H1 (cell line): Measurements from ENCODE around the gene ISOC1. TPM values are rescaled to one million over a fixed set of nuclear protein-coding genes. Genes with fewer than 3 reads are reported as not detected.

ENCODE experiments used
- CTCF ChIA-PET: fragments of 300-600 bp; sonication (Branson Sonifier 250); formaldehyde crosslinking; loops from one replicate; lab custom pipeline; 2021; ENCODE audit not compliant: partially characterized antibody; lab: Charles Lee
- POLR2A ChIA-PET: fragments of 300-600 bp; sonication (Branson Sonifier 250); formaldehyde crosslinking; loops from one replicate; lab custom pipeline; 2021; ENCODE audit warnings: inconsistent platforms; ENCODE audit not compliant: partially characterized antibody; lab: Charles Lee
- DNase-seq, 2 experiments: peaks; one replicate each; pipeline versions ENCODE4 v3.0.0 to v3.0.0-alpha.2; 2010 to 2022; ENCODE audit warnings: low spot score in 2 of 2, low read depth in 1 of 2, mixed read lengths in 1 of 2
- FAIRE-seq: peaks from 2 replicates; lab custom pipeline; 2011; peaks lifted over from hg19 to GRCh38; lab: Jason Lieb, UNC
- H2AFZ ChIP-seq: 2 replicates; pipeline ENCODE4 v1.8.1; 2012; ENCODE audit warnings: low read length, inconsistent platforms
- H2AK5ac ChIP-seq: 2 replicates; pipeline ENCODE4 v1.6.1; 2013; ENCODE audit warnings: low read depth, low read length
- H2BK120ac ChIP-seq: replicated peaks from 2 replicates; pipeline ENCODE3; 2013; ENCODE audit warnings: low read depth, low read length, inconsistent platforms
- H2BK12ac ChIP-seq: 2 replicates; pipeline ENCODE4 v1.6.1; 2013; ENCODE audit warnings: low read depth, low read length
- H2BK15ac ChIP-seq: 2 replicates; pipeline ENCODE4 v1.6.1; 2013; ENCODE audit warnings: low read length
- H2BK20ac ChIP-seq: 2 replicates; pipeline ENCODE4 v1.6.1; 2013; ENCODE audit warnings: low read length
- H2BK5ac ChIP-seq: 2 replicates; pipeline ENCODE4 v1.6.1; 2013; ENCODE audit warnings: low read depth, low read length
- H3K14ac ChIP-seq: 2 replicates; pipeline ENCODE4 v1.6.1; 2013; ENCODE audit warnings: inconsistent platforms; ENCODE audit not compliant: insufficient read length
- H3K18ac ChIP-seq: 2 replicates; pipeline ENCODE4 v1.6.1; 2013; ENCODE audit warnings: low read length; ENCODE audit errors: extremely low read depth
- H3K23ac ChIP-seq: 2 replicates; pipeline ENCODE4 v1.6.1; 2013; ENCODE audit warnings: inconsistent platforms; ENCODE audit not compliant: insufficient read length
- H3K23me2 ChIP-seq: 2 replicates; pipeline ENCODE4 v1.6.1; 2013; ENCODE audit warnings: low read depth, low read length
- H3K27ac ChIP-seq: 2 replicates; pipeline ENCODE4 v1.6.1; 2011; ENCODE audit warnings: low read depth, low read length, inconsistent platforms
- H3K27me3 ChIP-seq, 4 experiments: replicated peaks in 1 of 4; 1 replicate in 1 of 4; 2 replicates in 3 of 4; pipeline versions ENCODE4 v1.6.1 to v1.8.1; 2011 to 2013; ENCODE audit warnings: low read length in 3 of 4, mild to moderate bottlenecking in 3 of 4, inconsistent platforms in 2 of 4, mixed read lengths in 2 of 4, moderate library complexity in 1 of 4; ENCODE audit not compliant: control insufficient read depth in 3 of 4, insufficient read depth in 3 of 4; ENCODE audit errors: extremely low read depth in 1 of 4
- H3K36me3 ChIP-seq, 4 experiments: 2 replicates each; pipeline versions ENCODE4 v1.6.1 to v1.8.1; 2011 to 2013; ENCODE audit warnings: mild to moderate bottlenecking in 4 of 4, low read length in 3 of 4, moderate library complexity in 2 of 4, control low read depth in 1 of 4, inconsistent platforms in 1 of 4; ENCODE audit not compliant: insufficient read depth in 4 of 4, control insufficient read depth in 2 of 4
- H3K4ac ChIP-seq: replicated peaks from 2 replicates; pipeline ENCODE3; 2013; ENCODE audit warnings: low read length, low read depth, mixed read lengths, inconsistent platforms; ENCODE audit not compliant: insufficient read length
- H3K4me1 ChIP-seq, 4 experiments: replicated peaks in 1 of 4; 1 replicate in 1 of 4; 2 replicates in 3 of 4; pipeline versions ENCODE4 v1.6.1 to v1.8.1; 2011 to 2013; ENCODE audit warnings: low read length in 3 of 4, inconsistent platforms in 2 of 4, mixed read lengths in 1 of 4; ENCODE audit not compliant: insufficient read depth in 4 of 4, control insufficient read depth in 3 of 4
- H3K4me2 ChIP-seq, 2 experiments: 2 replicates each; pipeline versions ENCODE4 v1.6.1 to v1.8.1; 2011 to 2013; ENCODE audit warnings: low read depth in 2 of 2, low read length in 2 of 2, control low read depth in 1 of 2, inconsistent platforms in 1 of 2, mild to moderate bottlenecking in 1 of 2; ENCODE audit not compliant: insufficient read depth in 1 of 2
- H3K4me3 ChIP-seq, 4 experiments: fragments of 200-600, 300-600 bp in 1 of 4; sonication (generic), shearing (Covaris generic), sonication (Bioruptor Twin) in 1 of 4; 2 replicates each; pipeline versions ENCODE4 v1.5.1 to v1.8.1; 2011 to 2016; ENCODE audit warnings: low read length in 4 of 4, low read depth in 3 of 4, control low read depth in 2 of 4, inconsistent platforms in 2 of 4, mild to moderate bottlenecking in 2 of 4, mixed read lengths in 1 of 4, moderate library complexity in 1 of 4; ENCODE audit not compliant: insufficient read depth in 2 of 4; ENCODE audit errors: extremely low read depth in 1 of 4
- H3K56ac ChIP-seq: replicated peaks from 2 replicates; pipeline ENCODE3; 2013; ENCODE audit warnings: low read depth, mild to moderate bottlenecking, mixed read lengths, low read length, inconsistent platforms; ENCODE audit not compliant: insufficient read length
- H3K79me1 ChIP-seq: 2 replicates; pipeline ENCODE4 v1.6.1; 2013; ENCODE audit warnings: low read depth, low read length, control low read depth
- H3K79me2 ChIP-seq, 2 experiments: 2 replicates each; pipeline versions ENCODE4 v1.6.1 to v1.8.1; 2012 to 2013; ENCODE audit warnings: low read length in 2 of 2, mild to moderate bottlenecking in 2 of 2, inconsistent platforms in 1 of 2; ENCODE audit not compliant: insufficient read depth in 2 of 2, control insufficient read depth in 1 of 2
- H3K9ac ChIP-seq, 4 experiments: replicated peaks in 1 of 4; 1 replicate in 1 of 4; 2 replicates in 3 of 4; pipeline versions ENCODE4 v1.6.1 to v1.8.1; 2011 to 2013; ENCODE audit warnings: low read depth in 3 of 4, low read length in 3 of 4, control low read depth in 2 of 4, mild to moderate bottlenecking in 2 of 4, moderate library complexity in 2 of 4, inconsistent platforms in 1 of 4; ENCODE audit errors: extremely low read depth in 1 of 4
- H3K9me3 ChIP-seq, 2 experiments: 2 replicates each; pipeline versions ENCODE4 v1.6.1 to v1.8.1; 2012 to 2013; ENCODE audit warnings: mild to moderate bottlenecking in 2 of 2, moderate library complexity in 2 of 2, control low read depth in 1 of 2, inconsistent platforms in 1 of 2, low read depth in 1 of 2, low read length in 1 of 2, mixed read lengths in 1 of 2; ENCODE audit not compliant: insufficient read depth in 2 of 2
- H4K20me1 ChIP-seq, 2 experiments: replicated peaks in 1 of 2; 2 replicates each; pipeline versions ENCODE3 to v1.8.1; 2011 to 2013; ENCODE audit warnings: inconsistent platforms in 2 of 2, low read length in 2 of 2, mild to moderate bottlenecking in 1 of 2; ENCODE audit not compliant: insufficient read depth in 2 of 2, control insufficient read depth in 1 of 2
- H4K5ac ChIP-seq: 2 replicates; pipeline ENCODE4 v1.6.1; 2013; ENCODE audit warnings: low read length, low read depth, mixed read lengths, inconsistent platforms; ENCODE audit not compliant: insufficient read length
- H4K8ac ChIP-seq: 2 replicates; pipeline ENCODE4 v1.8.0; 2013; ENCODE audit warnings: mild to moderate bottlenecking, moderate library complexity, low read length, inconsistent platforms; ENCODE audit not compliant: insufficient read depth; ENCODE audit errors: extremely low read depth
- H4K91ac ChIP-seq: replicated peaks from 2 replicates; pipeline ENCODE3; 2013; ENCODE audit warnings: low read length, mixed read lengths, inconsistent platforms; ENCODE audit not compliant: insufficient read length
- CEBPB ChIP-seq: IDR thresholded peaks from 2 replicates; pipeline ENCODE4 v1.6.1; 2012; ENCODE audit warnings: low read depth, low read length
- MAFK ChIP-seq: IDR thresholded peaks from 2 replicates; pipeline ENCODE4 v1.6.1; 2012; ENCODE audit warnings: low read depth, mild to moderate bottlenecking, improper control_type of control experiment, low read length
- PHF8 ChIP-seq: fragments of 200-600 bp; sonication (generic); conservative IDR thresholded peaks from 2 replicates; pipeline ENCODE4 v1.7.1; 2012; ENCODE audit warnings: low read depth, mild to moderate bottlenecking, inconsistent platforms, low read length, moderate library complexity
- RBBP5 ChIP-seq: IDR thresholded peaks from 2 replicates; pipeline ENCODE4 v1.7.1; 2012; ENCODE audit warnings: low read depth, mild to moderate bottlenecking, inconsistent platforms, low read length, moderate library complexity, borderline replicate concordance
- SUZ12 ChIP-seq: fragments of 200-600 bp; sonication (generic); IDR thresholded peaks from 2 replicates; pipeline ENCODE4 v1.6.1; 2012; ENCODE audit warnings: mild to moderate bottlenecking, inconsistent platforms, low read length, moderate library complexity, mixed read lengths
- WGBS, 2 experiments: shearing (Covaris generic) in 1 of 2; methylation state at CpG; one replicate each; pipeline versions ENCODE4 v1.1.6 to v1.1.7; 2013 to 2015; ENCODE audit warnings: low lambda C conversion rate in 2 of 2, mixed read lengths in 2 of 2, inconsistent platforms in 1 of 2, low coverage in 1 of 2, missing lambda C conversion rate in 1 of 2; ENCODE audit not compliant: insufficient replicate concordance in 2 of 2, insufficient coverage in 1 of 2, insufficient read length in 1 of 2; ENCODE audit errors: extremely low coverage in 1 of 2, missing lambda C conversion rate in 1 of 2; 5-methylcytosine and 5-hydroxymethylcytosine counted together
- polyA plus RNA-seq, 7 experiments: library from polyadenylated mRNA; depleted of rRNA in 3 of 7; stranded (reverse) in 5 of 7; unstranded in 2 of 7; fragments of >200 nt in 5 of 7; fragments of 200-250 nt in 2 of 7; gene quantifications; 1 replicate in 5 of 7; 2 replicates in 1 of 7; 4 replicates in 1 of 7; pipeline versions ENCODE4 v1.2.1 to v1.2.3, GENCODE V29; 2011 to 2013; ENCODE audit warnings: missing spikeins in 2 of 7, mixed read lengths in 2 of 7
- total RNA-seq: library from RNA; stranded (reverse); fragmentation: NEBNext Ultra II Directional; extraction: Animal tissue kit (Norgen Biotek cat#: 25700); gene quantifications from 2 replicates; pipeline ENCODE4 v1.2.1, GENCODE V29; 2021

ISOC1 gene
- total and polyA plus RNA-seq, 2 of the 8 experiments (the other 6 are each of a cell fraction or from before 2014, with no cell fraction given), result 27.7 to 34.9 TPM

DNA sequence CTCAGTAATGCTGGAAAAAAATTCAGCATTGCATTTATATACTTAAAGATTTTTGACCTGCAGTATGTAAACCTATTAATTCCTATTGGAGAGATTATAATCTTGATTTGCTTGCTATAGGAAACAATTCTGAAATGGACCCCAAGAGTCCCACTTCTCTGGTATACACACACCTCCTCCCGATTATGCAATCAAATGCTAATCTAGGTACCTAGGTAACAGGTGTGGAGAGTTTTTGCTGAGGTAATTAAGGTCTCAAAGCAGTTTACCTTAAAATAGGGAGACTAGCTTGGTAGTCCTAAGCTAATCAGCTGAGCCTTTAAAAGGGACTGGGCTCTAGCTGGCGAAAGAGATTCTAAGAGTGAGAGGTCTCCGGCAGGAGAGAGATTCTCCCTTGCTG lies 22.2 kb downstream of the ISOC1 start:
- H4K20me1 ChIP-seq, result no peaks in the 10 kb centered on the region
- H3K4me3 ChIP-seq, result no peak overlapping the region
- TF ChIP-seq RBBP5 (no peak), PHF8 (no peak), MAFK (no peak), CEBPB (peak; percentile 92), SUZ12 (no peak)
- H3K27me3 ChIP-seq, result no peaks in the 10 kb centered on the region
- H3K9ac ChIP-seq, result no peak overlapping the region
- H3K56ac ChIP-seq, result no peak overlapping the region
- no peak overlapping the region for H4K8ac ChIP-seq
- no peak overlapping the region for H2BK5ac ChIP-seq
- no peaks in the 10 kb centered on the region for H3K79me1 ChIP-seq
- H3K23ac ChIP-seq, result no peak overlapping the region
- H3K23me2 ChIP-seq, result no peaks in the 10 kb centered on the region
- no peak overlapping the region for H4K91ac ChIP-seq
- peak; percentile 28 for FAIRE-seq
- no peak overlapping the region for H3K18ac ChIP-seq
- POLR2A ChIA-PET, result interaction anchor here (1.0 kb wide), 1 partner anchor 22 kb away, joined by 3 read pairs; the partner anchor contains the start of gene ISOC1
- no peak overlapping the region for H2BK12ac ChIP-seq
- H3K9me3 ChIP-seq, result no peaks in the 10 kb centered on the region
- peaks cover 0 to 9% (median 5%) of the 10 kb centered on the region in 4 experiments; a peak in 4 of 7 replicates for H3K4me1 ChIP-seq
- DNase-seq, result no peak
- no peak overlapping the region for H2BK15ac ChIP-seq
- H3K36me3 ChIP-seq, result peaks cover 0 to 4% (median 0%) of the 10 kb centered on the region in 4 experiments; a peak in 2 of 8 replicates
- no peak overlapping the region for H3K4me2 ChIP-seq
- H2AK5ac ChIP-seq, result no peak overlapping the region
- no peak overlapping the region for H3K14ac ChIP-seq
- 77% methylated on average over 3 of the region's 3 CpGs; no CpG with 5 or more reads in 1 of the 2 experiments for WGBS, 2 experiments
- H3K27ac ChIP-seq, result no peak overlapping the region
- H3K4ac ChIP-seq, result no peak overlapping the region
- CTCF ChIA-PET, result interaction anchor here (1.8 to 3.3 kb wide), 2 partner anchors 9 to 19 kb away, joined by 10 to 22 read pairs; no protein-coding TSS in a partner anchor
- no peak overlapping the region for H2BK120ac ChIP-seq
- no peak overlapping the region for H2BK20ac ChIP-seq
- no peak overlapping the region for H4K5ac ChIP-seq
- no peak overlapping the region for H2AFZ ChIP-seq
- H3K79me2 ChIP-seq, result no peaks in the 10 kb centered on the region
